Measurements from ENCODE around the gene AKAP6.
A peak's percentile ranks its signal among the peaks of the same experiment; 100 is the strongest.
"Not testable (repeated sequence)": the region's sequence is repeated elsewhere in the genome, so short reads cannot be mapped to it uniquely, and the experiment has no call there.

The AKAP6 gene

GRCh38 chr14:32453857-32454810 is 125.0 kb downstream of the AKAP6 start:
- no peaks in the 10 kb centered on the region for H3K36me3 ChIP-seq (ENCODE audit: control insufficient read depth, insufficient read depth, low read length, severe bottlenecking)
- no peak overlapping the region for H3K9ac ChIP-seq (ENCODE audit: low read length)
- H3K27me3 ChIP-seq (replicated peaks; ENCODE audit: control insufficient read depth, insufficient read depth, low read length), result no peaks in the 10 kb centered on the region
- DNase-seq (ENCODE audit: low read depth), result peak; percentile 19
- H3K4me1 ChIP-seq (ENCODE audit: control insufficient read depth, insufficient read depth, low read length), result peaks cover 20% of the 10 kb centered on the region
- H3K4me3 ChIP-seq (ENCODE audit: low read length), result no peak overlapping the region
- H3K9me3 ChIP-seq (ENCODE audit: control insufficient read depth, low read length), result no peaks in the 10 kb centered on the region

- Histone ChIP-seq H3K4me3 (ENCODE audit: low read length) (no peak overlapping the region), H3K27me3 (replicated peaks; ENCODE audit: control insufficient read depth, insufficient read depth, low read length) (peaks cover 5% of the 10 kb centered on the region), H3K9me3 (ENCODE audit: control insufficient read depth, low read length) (peaks cover 4% of the 10 kb centered on the region), H3K4me1 (ENCODE audit: control insufficient read depth, insufficient read depth, low read length) (peaks cover 15% of the 10 kb centered on the region), H3K9ac (ENCODE audit: low read length) (no peak overlapping the region), H3K36me3 (ENCODE audit: control insufficient read depth, insufficient read depth, low read length, severe bottlenecking) (no peaks in the 10 kb centered on the region)
- DNase-seq (ENCODE audit: low read depth), result peak; percentile 87
Measured at GRCh38 chr14:32457213-32457920, 128.3 kb downstream of the AKAP6 start.

GRCh38 chr14:32458720-32459119 is 129.6 kb downstream of the AKAP6 start:
- Histone ChIP-seq H3K9ac (ENCODE audit: low read length) (no peak overlapping the region), H3K9me3 (ENCODE audit: control insufficient read depth, low read length) (peaks cover 17% of the 10 kb centered on the region), H3K4me3 (ENCODE audit: low read length) (no peak overlapping the region), H3K36me3 (ENCODE audit: control insufficient read depth, insufficient read depth, low read length, severe bottlenecking) (no peaks in the 10 kb centered on the region), H3K4me1 (ENCODE audit: control insufficient read depth, insufficient read depth, low read length) (peaks cover 15% of the 10 kb centered on the region), H3K27me3 (replicated peaks; ENCODE audit: control insufficient read depth, insufficient read depth, low read length) (peaks cover 5% of the 10 kb centered on the region)
- DNase-seq (ENCODE audit: low read depth), result no peak

- H3K27me3 ChIP-seq (replicated peaks; ENCODE audit: control insufficient read depth, insufficient read depth, low read length), result peaks cover 5% of the 10 kb centered on the region
- no peak overlapping the region for H3K9ac ChIP-seq (ENCODE audit: low read length)
- H3K9me3 ChIP-seq (ENCODE audit: control insufficient read depth, low read length), result peaks cover 20% of the 10 kb centered on the region
- no peaks in the 10 kb centered on the region for H3K36me3 ChIP-seq (ENCODE audit: control insufficient read depth, insufficient read depth, low read length, severe bottlenecking)
- peaks cover 9% of the 10 kb centered on the region for H3K4me1 ChIP-seq (ENCODE audit: control insufficient read depth, insufficient read depth, low read length)
- no peak overlapping the region for H3K4me3 ChIP-seq (ENCODE audit: low read length)
- DNase-seq (ENCODE audit: low read depth), result no peak
Measured at GRCh38 chr14:32460267-32460666, 131.2 kb downstream of the AKAP6 start.

GRCh38 chr14:32462553-32462952 is 133.5 kb downstream of the AKAP6 start:
- H3K4me3 ChIP-seq (ENCODE audit: low read length), result not testable (repeated sequence)

GRCh38 chr14:32468955-32469354 is 139.9 kb downstream of the AKAP6 start:
- Histone ChIP-seq H3K4me3 (ENCODE audit: low read length) (peak overlapping the region; percentile 33), H3K9me3 (ENCODE audit: control insufficient read depth, low read length) (peaks cover under 1% of the 10 kb centered on the region), H3K36me3 (ENCODE audit: control insufficient read depth, insufficient read depth, low read length, severe bottlenecking) (no peaks in the 10 kb centered on the region), H3K9ac (ENCODE audit: low read length) (peak overlapping the region; percentile 61), H3K4me1 (ENCODE audit: control insufficient read depth, insufficient read depth, low read length) (peaks cover 34% of the 10 kb centered on the region), H3K27me3 (replicated peaks; ENCODE audit: control insufficient read depth, insufficient read depth, low read length) (no peaks in the 10 kb centered on the region)
- DNase-seq (ENCODE audit: low read depth), result peak; percentile 91

More at GRCh38 chr14:32462553-32462952, 133.5 kb downstream of the AKAP6 start:
- not testable (repeated sequence) for DNase-seq (ENCODE audit: low read depth); H3K9ac ChIP-seq (ENCODE audit: low read length); H3K4me1 ChIP-seq (ENCODE audit: control insufficient read depth, insufficient read depth, low read length); H3K27me3 ChIP-seq (replicated peaks; ENCODE audit: control insufficient read depth, insufficient read depth, low read length); H3K36me3 ChIP-seq (ENCODE audit: control insufficient read depth, insufficient read depth, low read length, severe bottlenecking)
- H3K9me3 ChIP-seq (ENCODE audit: control insufficient read depth, low read length), result peaks cover 20% of the 10 kb centered on the region

GRCh38 chr14:32469388-32470160 is 140.5 kb downstream of the AKAP6 start:
- peaks cover 34% of the 10 kb centered on the region for H3K4me1 ChIP-seq (ENCODE audit: control insufficient read depth, insufficient read depth, low read length)
- H3K27me3 ChIP-seq (replicated peaks; ENCODE audit: control insufficient read depth, insufficient read depth, low read length), result no peaks in the 10 kb centered on the region
- peak overlapping the region; percentile 33 for H3K4me3 ChIP-seq (ENCODE audit: low read length)
- no peaks in the 10 kb centered on the region for H3K36me3 ChIP-seq (ENCODE audit: control insufficient read depth, insufficient read depth, low read length, severe bottlenecking)
- peak; percentile 87 for DNase-seq (ENCODE audit: low read depth)
- no peaks in the 10 kb centered on the region for H3K9me3 ChIP-seq (ENCODE audit: control insufficient read depth, low read length)
- peak overlapping the region; percentile 61 for H3K9ac ChIP-seq (ENCODE audit: low read length)

GRCh38 chr14:32470161-32470715 is 141.1 kb downstream of the AKAP6 start:
- DNase-seq (ENCODE audit: low read depth), result no peak
- H3K9me3 ChIP-seq (ENCODE audit: control insufficient read depth, low read length), result no peaks in the 10 kb centered on the region
- H3K36me3 ChIP-seq (ENCODE audit: control insufficient read depth, insufficient read depth, low read length, severe bottlenecking), result no peaks in the 10 kb centered on the region
- no peaks in the 10 kb centered on the region for H3K27me3 ChIP-seq (replicated peaks; ENCODE audit: control insufficient read depth, insufficient read depth, low read length)
- H3K4me1 ChIP-seq (ENCODE audit: control insufficient read depth, insufficient read depth, low read length), result peaks cover 34% of the 10 kb centered on the region
- no peak overlapping the region for H3K9ac ChIP-seq (ENCODE audit: low read length)
- H3K4me3 ChIP-seq (ENCODE audit: low read length), result no peak overlapping the region

- no peaks in the 10 kb centered on the region for H3K9me3 ChIP-seq (ENCODE audit: control insufficient read depth, low read length)
- peaks cover 34% of the 10 kb centered on the region for H3K4me1 ChIP-seq (ENCODE audit: control insufficient read depth, insufficient read depth, low read length)
- no peak for DNase-seq (ENCODE audit: low read depth)
- H3K27me3 ChIP-seq (replicated peaks; ENCODE audit: control insufficient read depth, insufficient read depth, low read length), result no peaks in the 10 kb centered on the region
- H3K9ac ChIP-seq (ENCODE audit: low read length), result no peak overlapping the region
- H3K4me3 ChIP-seq (ENCODE audit: low read length), result no peak overlapping the region
- no peaks in the 10 kb centered on the region for H3K36me3 ChIP-seq (ENCODE audit: control insufficient read depth, insufficient read depth, low read length, severe bottlenecking)
Measured at GRCh38 chr14:32471181-32471580, 142.1 kb downstream of the AKAP6 start.

- Histone ChIP-seq H3K4me1 (ENCODE audit: control insufficient read depth, insufficient read depth, low read length) (peaks cover 34% of the 10 kb centered on the region), H3K4me3 (ENCODE audit: low read length) (no peak overlapping the region), H3K9me3 (ENCODE audit: control insufficient read depth, low read length) (no peaks in the 10 kb centered on the region), H3K36me3 (ENCODE audit: control insufficient read depth, insufficient read depth, low read length, severe bottlenecking) (no peaks in the 10 kb centered on the region), H3K9ac (ENCODE audit: low read length) (peak overlapping the region; percentile 32), H3K27me3 (replicated peaks; ENCODE audit: control insufficient read depth, insufficient read depth, low read length) (no peaks in the 10 kb centered on the region)
- DNase-seq (ENCODE audit: low read depth), result no peak
Measured at GRCh38 chr14:32472076-32472475, 143.0 kb downstream of the AKAP6 start.

Measured in adipocyte (in vitro differentiated cells).